ENCODE results near the gene SIRT1.

The SIRT1 gene

DNA sequence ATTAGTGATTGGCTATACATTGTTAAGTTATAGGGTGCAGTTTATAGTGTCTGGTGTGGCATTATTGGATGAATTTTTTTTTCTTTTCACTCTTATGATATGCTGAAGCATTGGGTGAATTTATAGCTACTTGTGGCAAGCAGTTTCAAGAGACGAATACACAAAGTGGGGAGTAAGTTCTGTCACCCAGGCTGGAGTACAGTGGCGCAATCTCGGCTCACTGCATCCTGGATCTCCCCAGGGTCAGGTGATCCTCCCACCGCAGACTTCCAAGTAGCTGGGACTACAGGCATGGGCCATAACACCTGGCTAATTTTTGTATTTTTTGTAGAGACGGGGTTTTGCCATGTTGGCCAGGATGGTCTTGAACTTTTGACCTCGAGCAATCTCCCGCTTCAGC lies 6.3 kb upstream of the SIRT1 start:
- no peaks in the 10 kb centered on the region for H3K4me1 ChIP-seq (ENCODE audit: control insufficient read depth, insufficient read depth, low read length)
- H3K27me3 ChIP-seq (ENCODE audit: control insufficient read depth, insufficient read depth, low read length): no peaks in the 10 kb centered on the region
- H3K36me3 ChIP-seq (ENCODE audit: control insufficient read depth, insufficient read depth, low read length): no peaks in the 10 kb centered on the region
- H3K9ac ChIP-seq (ENCODE audit: low read depth, low read length): no peak overlapping the region
- H3K9me3 ChIP-seq (ENCODE audit: control insufficient read depth, insufficient read depth, low read length): no peaks in the 10 kb centered on the region
- no peak overlapping the region for H3K4me3 ChIP-seq (ENCODE audit: low read depth, low read length)
- no peak overlapping the region for H3K27ac ChIP-seq (ENCODE audit: low read depth, low read length)

DNA sequence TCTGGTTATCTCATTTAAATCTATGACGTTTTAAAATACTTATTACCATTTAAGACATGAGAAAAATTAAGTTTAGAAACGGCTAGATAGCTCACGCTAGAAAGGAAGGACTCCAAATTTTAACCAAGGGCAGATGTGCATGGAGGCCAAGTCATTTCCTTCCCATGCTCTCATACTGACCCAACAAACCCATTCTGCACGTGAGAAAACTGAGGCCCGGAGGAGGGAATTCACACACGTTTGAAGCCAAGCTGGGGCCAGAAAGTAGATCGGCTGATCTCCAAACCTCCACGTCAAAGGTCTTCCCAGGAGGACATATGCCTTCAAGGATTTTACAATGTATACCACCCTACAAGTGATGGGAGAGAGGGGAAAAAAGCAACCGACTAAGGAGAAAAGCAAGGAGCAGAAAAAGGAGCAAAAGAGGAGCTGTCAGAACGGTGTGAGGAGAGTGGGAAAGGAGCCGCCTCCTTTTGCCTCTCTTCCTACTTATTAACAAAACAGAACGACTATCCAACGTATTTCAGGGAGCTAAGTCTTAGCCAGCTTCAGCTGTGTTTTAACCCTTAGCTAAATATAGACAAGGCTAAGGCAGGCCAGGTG lies 645 bp upstream of the SIRT1 start:
- no peaks in the 10 kb centered on the region for H3K27me3 ChIP-seq (ENCODE audit: control insufficient read depth, insufficient read depth, low read length)
- peak overlapping the region; percentile 60 for H3K9ac ChIP-seq (ENCODE audit: low read depth, low read length)
- H3K4me1 ChIP-seq (ENCODE audit: control insufficient read depth, insufficient read depth, low read length): 0 out of 2 replicates have a peak, but pooled peaks cover 16% of the 10 kb centered on the region
- H3K36me3 ChIP-seq (ENCODE audit: control insufficient read depth, insufficient read depth, low read length): peaks cover 26% of the 10 kb centered on the region
- peak overlapping the region; percentile 93 for H3K27ac ChIP-seq (ENCODE audit: low read depth, low read length)
- no peaks in the 10 kb centered on the region for H3K9me3 ChIP-seq (ENCODE audit: control insufficient read depth, insufficient read depth, low read length)
- peak overlapping the region; percentile 81 for H3K4me3 ChIP-seq (ENCODE audit: low read depth, low read length)

DNA sequence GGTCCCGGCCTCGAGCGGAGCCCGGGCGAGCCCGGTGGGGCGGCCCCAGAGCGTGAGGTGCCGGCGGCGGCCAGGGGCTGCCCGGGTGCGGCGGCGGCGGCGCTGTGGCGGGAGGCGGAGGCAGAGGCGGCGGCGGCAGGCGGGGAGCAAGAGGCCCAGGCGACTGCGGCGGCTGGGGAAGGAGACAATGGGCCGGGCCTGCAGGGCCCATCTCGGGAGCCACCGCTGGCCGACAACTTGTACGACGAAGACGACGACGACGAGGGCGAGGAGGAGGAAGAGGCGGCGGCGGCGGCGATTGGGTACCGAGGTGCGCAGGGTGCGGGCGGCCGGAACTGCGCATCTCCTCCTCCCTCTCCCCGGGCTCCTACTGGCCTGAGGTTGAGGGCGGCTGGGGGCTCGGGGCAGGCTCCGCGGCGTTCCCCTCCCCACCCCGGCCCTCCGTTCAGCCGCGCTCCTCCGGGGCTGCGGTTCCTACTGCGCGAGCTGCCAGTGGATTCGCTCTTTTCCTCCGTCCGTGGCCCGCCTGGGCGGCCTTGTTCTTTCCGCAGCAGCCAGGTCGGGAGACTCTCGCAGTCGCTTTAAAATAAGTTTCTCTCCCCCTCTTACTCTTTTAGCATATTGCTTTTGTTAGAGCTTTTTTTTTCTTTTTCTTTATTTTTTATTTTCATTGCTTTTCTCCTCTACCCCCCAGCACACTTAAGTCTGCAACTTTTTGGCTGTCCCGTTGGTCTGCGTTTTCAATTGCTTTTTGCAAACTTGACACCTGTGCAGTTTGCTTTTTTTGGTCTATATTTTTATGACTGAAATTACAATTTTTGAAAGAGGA lies 600 bp downstream of the SIRT1 start:
- Histone ChIP-seq H3K27me3 (ENCODE audit: control insufficient read depth, insufficient read depth, low read length) (no peaks in the 10 kb centered on the region), H3K4me1 (ENCODE audit: control insufficient read depth, insufficient read depth, low read length) (0 out of 2 replicates have a peak, but pooled peaks cover 16% of the 10 kb centered on the region), H3K9me3 (ENCODE audit: control insufficient read depth, insufficient read depth, low read length) (no peaks in the 10 kb centered on the region), H3K4me3 (ENCODE audit: low read depth, low read length) (peak overlapping the region; percentile 81), H3K9ac (ENCODE audit: low read depth, low read length) (peak overlapping the region; percentile 85), H3K27ac (ENCODE audit: low read depth, low read length) (peak overlapping the region; percentile 93), H3K36me3 (ENCODE audit: control insufficient read depth, insufficient read depth, low read length) (peaks cover 39% of the 10 kb centered on the region)

DNA sequence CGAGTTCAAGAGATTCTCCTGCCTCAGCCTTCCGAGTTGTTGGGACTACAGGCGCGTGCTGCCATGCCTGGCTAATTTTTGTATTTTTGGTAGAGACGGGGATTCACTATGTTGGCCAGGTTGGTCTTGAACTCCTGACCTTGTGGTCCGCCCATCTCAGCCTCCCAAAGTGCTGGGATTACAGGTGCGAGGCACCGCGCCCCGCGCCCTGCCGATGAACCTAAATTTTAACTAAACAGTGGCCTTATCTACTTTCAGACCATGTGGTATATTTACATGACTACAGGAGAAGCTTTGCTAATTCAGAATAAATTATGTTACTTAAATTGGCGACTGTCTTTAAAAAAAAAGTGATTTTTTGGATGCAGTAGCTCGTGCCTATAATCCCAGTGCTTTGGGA lies 9.2 kb downstream of the SIRT1 start:
- Histone ChIP-seq H3K4me1 (ENCODE audit: control insufficient read depth, insufficient read depth, low read length) (0 out of 2 replicates have a peak, but pooled peaks cover 2% of the 10 kb centered on the region), H3K27ac (ENCODE audit: low read depth, low read length) (no peak overlapping the region), H3K36me3 (ENCODE audit: control insufficient read depth, insufficient read depth, low read length) (peaks cover 100% of the 10 kb centered on the region), H3K27me3 (ENCODE audit: control insufficient read depth, insufficient read depth, low read length) (no peaks in the 10 kb centered on the region), H3K9me3 (ENCODE audit: control insufficient read depth, insufficient read depth, low read length) (no peaks in the 10 kb centered on the region), H3K9ac (ENCODE audit: low read depth, low read length) (no peak overlapping the region), H3K4me3 (ENCODE audit: low read depth, low read length) (no peak overlapping the region)

DNA sequence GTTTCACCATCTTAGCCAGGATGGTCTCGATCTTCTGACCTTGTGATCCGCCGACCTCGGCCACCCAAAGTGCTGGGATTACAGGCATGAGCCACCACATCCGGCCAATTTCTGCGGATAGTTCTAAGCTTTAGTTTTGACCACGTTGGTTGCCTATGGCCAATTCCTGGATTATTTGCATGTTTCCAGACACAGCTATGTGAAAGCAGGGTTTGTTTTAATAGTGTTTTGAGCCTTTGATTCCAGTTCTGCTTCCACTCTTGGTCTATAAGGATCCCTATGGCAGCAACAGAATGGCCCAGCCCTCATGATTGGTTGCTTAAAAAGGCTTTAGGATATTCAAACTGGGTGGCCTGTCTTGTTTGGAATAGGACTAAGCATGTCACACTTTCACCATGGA lies 19.1 kb downstream of the SIRT1 start:
- Histone ChIP-seq H3K4me3 (ENCODE audit: low read depth, low read length) (no peak overlapping the region), H3K9ac (ENCODE audit: low read depth, low read length) (no peak overlapping the region), H3K27me3 (ENCODE audit: control insufficient read depth, insufficient read depth, low read length) (no peaks in the 10 kb centered on the region), H3K9me3 (ENCODE audit: control insufficient read depth, insufficient read depth, low read length) (no peaks in the 10 kb centered on the region), H3K36me3 (ENCODE audit: control insufficient read depth, insufficient read depth, low read length) (peaks cover 97% of the 10 kb centered on the region), H3K27ac (ENCODE audit: low read depth, low read length) (no peak overlapping the region), H3K4me1 (ENCODE audit: control insufficient read depth, insufficient read depth, low read length) (0 out of 2 replicates have a peak, but pooled peaks cover 3% of the 10 kb centered on the region)

DNA sequence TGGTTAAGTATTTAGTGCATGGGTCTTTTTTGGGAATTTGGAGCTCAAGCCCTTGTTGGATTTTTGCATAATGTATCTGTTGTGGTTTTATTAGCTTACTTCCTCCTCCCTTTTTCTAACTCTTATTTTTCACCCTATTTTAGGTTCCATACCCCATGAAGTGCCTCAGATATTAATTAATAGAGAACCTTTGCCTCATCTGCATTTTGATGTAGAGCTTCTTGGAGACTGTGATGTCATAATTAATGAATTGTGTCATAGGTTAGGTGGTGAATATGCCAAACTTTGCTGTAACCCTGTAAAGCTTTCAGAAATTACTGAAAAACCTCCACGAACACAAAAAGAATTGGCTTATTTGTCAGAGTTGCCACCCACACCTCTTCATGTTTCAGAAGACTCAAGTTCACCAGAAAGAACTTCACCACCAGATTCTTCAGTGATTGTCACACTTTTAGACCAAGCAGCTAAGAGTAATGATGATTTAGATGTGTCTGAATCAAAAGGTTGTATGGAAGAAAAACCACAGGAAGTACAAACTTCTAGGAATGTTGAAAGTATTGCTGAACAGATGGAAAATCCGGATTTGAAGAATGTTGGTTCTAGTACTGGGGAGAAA lies 28.0 kb downstream of the SIRT1 start:
- H3K4me1 ChIP-seq (ENCODE audit: control insufficient read depth, insufficient read depth, low read length): no peaks in the 10 kb centered on the region
- no peaks in the 10 kb centered on the region for H3K27me3 ChIP-seq (ENCODE audit: control insufficient read depth, insufficient read depth, low read length)
- H3K36me3 ChIP-seq (ENCODE audit: control insufficient read depth, insufficient read depth, low read length): peaks cover 97% of the 10 kb centered on the region
- no peak overlapping the region for H3K9ac ChIP-seq (ENCODE audit: low read depth, low read length)
- no peak overlapping the region for H3K4me3 ChIP-seq (ENCODE audit: low read depth, low read length)
- H3K27ac ChIP-seq (ENCODE audit: low read depth, low read length): no peak overlapping the region
- no peaks in the 10 kb centered on the region for H3K9me3 ChIP-seq (ENCODE audit: control insufficient read depth, insufficient read depth, low read length)

DNA sequence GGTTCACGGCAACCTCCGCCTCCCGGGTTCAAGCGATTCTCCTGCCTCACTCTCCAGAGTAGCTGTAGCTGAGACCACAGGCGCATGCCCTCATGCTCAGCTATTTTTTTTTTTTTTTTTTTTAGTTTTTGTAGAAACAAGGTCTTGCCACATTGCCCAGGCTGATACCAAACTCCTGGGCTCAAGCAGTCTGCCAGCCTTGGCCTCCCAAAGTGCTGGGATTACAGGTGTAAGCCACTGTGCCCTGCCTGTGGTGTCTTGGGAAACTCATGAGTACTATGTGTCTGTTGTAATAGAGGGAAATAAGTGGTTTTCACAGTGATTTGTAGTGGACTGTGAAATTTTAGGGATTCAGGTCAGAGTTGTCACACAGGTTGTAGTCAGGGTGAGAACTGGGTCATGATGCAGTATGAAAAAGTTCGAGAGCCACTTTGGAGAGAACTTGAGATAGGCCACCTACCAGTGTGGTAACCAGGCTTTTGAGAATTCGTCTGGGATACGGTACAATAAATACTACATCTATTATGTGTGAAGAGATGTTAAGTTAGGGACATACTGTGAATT lies 30.4 kb downstream of the SIRT1 start:
- Histone ChIP-seq H3K4me1 (ENCODE audit: control insufficient read depth, insufficient read depth, low read length) (no peaks in the 10 kb centered on the region), H3K4me3 (ENCODE audit: low read depth, low read length) (no peak overlapping the region), H3K27me3 (ENCODE audit: control insufficient read depth, insufficient read depth, low read length) (no peaks in the 10 kb centered on the region), H3K36me3 (ENCODE audit: control insufficient read depth, insufficient read depth, low read length) (peaks cover 90% of the 10 kb centered on the region), H3K9ac (ENCODE audit: low read depth, low read length) (no peak overlapping the region), H3K27ac (ENCODE audit: low read depth, low read length) (no peak overlapping the region), H3K9me3 (ENCODE audit: control insufficient read depth, insufficient read depth, low read length) (no peaks in the 10 kb centered on the region)

DNA sequence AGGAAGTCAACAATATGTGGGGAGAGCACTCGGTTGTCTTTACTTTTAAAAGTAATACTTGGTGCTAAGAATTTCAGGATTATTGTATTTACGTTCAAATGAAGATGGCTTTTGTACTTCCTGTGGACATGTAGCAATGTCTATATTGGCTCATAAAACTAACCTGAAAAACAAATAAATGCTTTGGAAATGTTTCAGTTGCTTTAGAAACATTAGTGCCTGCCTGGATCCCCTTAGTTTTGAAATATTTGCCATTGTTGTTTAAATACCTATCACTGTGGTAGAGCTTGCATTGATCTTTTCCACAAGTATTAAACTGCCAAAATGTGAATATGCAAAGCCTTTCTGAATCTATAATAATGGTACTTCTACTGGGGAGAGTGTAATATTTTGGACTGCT lies 32.7 kb downstream of the SIRT1 start:
- Histone ChIP-seq H3K4me3 (ENCODE audit: low read depth, low read length) (no peak overlapping the region), H3K36me3 (ENCODE audit: control insufficient read depth, insufficient read depth, low read length) (peaks cover 74% of the 10 kb centered on the region), H3K9me3 (ENCODE audit: control insufficient read depth, insufficient read depth, low read length) (no peaks in the 10 kb centered on the region), H3K27me3 (ENCODE audit: control insufficient read depth, insufficient read depth, low read length) (no peaks in the 10 kb centered on the region), H3K9ac (ENCODE audit: low read depth, low read length) (no peak overlapping the region), H3K4me1 (ENCODE audit: control insufficient read depth, insufficient read depth, low read length) (no peaks in the 10 kb centered on the region), H3K27ac (ENCODE audit: low read depth, low read length) (peak overlapping the region; percentile 14)

DNA sequence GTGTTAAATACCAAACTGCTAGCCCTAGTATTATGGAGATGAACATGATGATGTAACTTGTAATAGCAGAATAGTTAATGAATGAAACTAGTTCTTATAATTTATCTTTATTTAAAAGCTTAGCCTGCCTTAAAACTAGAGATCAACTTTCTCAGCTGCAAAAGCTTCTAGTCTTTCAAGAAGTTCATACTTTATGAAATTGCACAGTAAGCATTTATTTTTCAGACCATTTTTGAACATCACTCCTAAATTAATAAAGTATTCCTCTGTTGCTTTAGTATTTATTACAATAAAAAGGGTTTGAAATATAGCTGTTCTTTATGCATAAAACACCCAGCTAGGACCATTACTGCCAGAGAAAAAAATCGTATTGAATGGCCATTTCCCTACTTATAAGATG lies 33.2 kb downstream of the SIRT1 start:
- H3K36me3 ChIP-seq (ENCODE audit: control insufficient read depth, insufficient read depth, low read length): peaks cover 73% of the 10 kb centered on the region
- no peaks in the 10 kb centered on the region for H3K9me3 ChIP-seq (ENCODE audit: control insufficient read depth, insufficient read depth, low read length)
- H3K27ac ChIP-seq (ENCODE audit: low read depth, low read length): no peak overlapping the region

DNA sequence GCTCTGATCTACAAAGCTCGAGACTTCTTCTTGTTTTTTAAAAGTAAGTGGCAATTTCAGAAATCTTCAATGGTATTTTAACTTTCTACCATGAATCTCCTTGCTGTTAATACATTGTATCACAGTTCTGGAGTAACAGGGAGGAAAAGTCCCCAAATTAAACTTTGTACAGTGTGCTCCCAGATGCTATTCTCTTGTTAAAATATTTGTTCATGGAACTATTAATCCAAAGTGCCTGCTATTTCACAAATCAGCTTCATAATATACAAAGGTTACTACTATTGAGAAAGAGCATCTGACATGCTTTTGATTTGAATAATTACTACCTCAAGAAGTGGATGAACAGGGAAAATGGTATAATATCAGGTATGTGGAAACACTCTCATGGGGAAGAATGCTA lies 36.6 kb downstream of the SIRT1 start:
- H3K4me1 ChIP-seq (ENCODE audit: control insufficient read depth, insufficient read depth, low read length): no peaks in the 10 kb centered on the region
- peak overlapping the region; percentile 10 for H3K27ac ChIP-seq (ENCODE audit: low read depth, low read length)
- H3K36me3 ChIP-seq (ENCODE audit: control insufficient read depth, insufficient read depth, low read length): peaks cover 56% of the 10 kb centered on the region
- no peak overlapping the region for H3K9ac ChIP-seq (ENCODE audit: low read depth, low read length)
- no peak overlapping the region for H3K4me3 ChIP-seq (ENCODE audit: low read depth, low read length)
- H3K27me3 ChIP-seq (ENCODE audit: control insufficient read depth, insufficient read depth, low read length): no peaks in the 10 kb centered on the region
- no peaks in the 10 kb centered on the region for H3K9me3 ChIP-seq (ENCODE audit: control insufficient read depth, insufficient read depth, low read length)

More for the DNA sequence above, 33.2 kb downstream of the SIRT1 start:
- no peaks in the 10 kb centered on the region for H3K4me1 ChIP-seq (ENCODE audit: control insufficient read depth, insufficient read depth, low read length)
- H3K9ac ChIP-seq (ENCODE audit: low read depth, low read length): no peak overlapping the region
- no peak overlapping the region for H3K4me3 ChIP-seq (ENCODE audit: low read depth, low read length)
- no peaks in the 10 kb centered on the region for H3K27me3 ChIP-seq (ENCODE audit: control insufficient read depth, insufficient read depth, low read length)

DNA sequence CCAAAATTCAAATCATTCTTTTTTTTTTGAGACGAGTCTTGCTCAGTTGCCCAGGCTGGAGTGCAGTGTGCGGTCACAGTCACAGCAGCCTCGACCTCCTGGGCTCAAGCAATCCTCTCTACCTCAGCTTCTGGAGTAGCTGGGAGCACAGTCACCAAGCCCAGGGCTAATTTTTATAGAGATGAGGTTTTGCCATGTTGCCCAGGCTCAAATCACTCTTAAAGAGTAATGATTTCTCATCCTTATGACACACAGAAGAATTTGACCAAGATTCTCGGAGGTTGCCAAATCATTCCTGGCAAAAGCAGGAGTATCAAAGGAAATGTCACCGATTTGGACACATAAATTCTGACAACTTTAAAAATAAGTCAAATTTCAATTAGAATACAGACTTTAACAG lies 39.1 kb downstream of the SIRT1 start:
- H3K9me3 ChIP-seq (ENCODE audit: control insufficient read depth, insufficient read depth, low read length): no peaks in the 10 kb centered on the region

More for the DNA sequence above, 39.1 kb downstream of the SIRT1 start:
- Histone ChIP-seq H3K9ac (ENCODE audit: low read depth, low read length) (no peak overlapping the region), H3K4me3 (ENCODE audit: low read depth, low read length) (no peak overlapping the region), H3K4me1 (ENCODE audit: control insufficient read depth, insufficient read depth, low read length) (no peaks in the 10 kb centered on the region), H3K27me3 (ENCODE audit: control insufficient read depth, insufficient read depth, low read length) (no peaks in the 10 kb centered on the region), H3K36me3 (ENCODE audit: control insufficient read depth, insufficient read depth, low read length) (peaks cover 34% of the 10 kb centered on the region), H3K27ac (ENCODE audit: low read depth, low read length) (no peak overlapping the region)

Measured in HUES48 (cell line).